Activated naive CD8-positive, alpha-beta T cell (primary cell): ENCODE data around the gene TSSK3.
"Not testable (repeated sequence)": the region's sequence is repeated elsewhere in the genome, so short reads cannot be mapped to it uniquely, and the experiment has no call there.

ENCODE experiments used
- H3K27ac Mint-ChIP-seq: one replicate; pipeline ENCODE4 v1.8.0; 2021; ENCODE audit warnings: mixed read lengths
- H3K27me3 Mint-ChIP-seq: one replicate; pipeline ENCODE4 v1.8.0; 2021; ENCODE audit warnings: mixed read lengths
- H3K36me3 Mint-ChIP-seq: one replicate; pipeline ENCODE4 v1.8.0; 2021; ENCODE audit warnings: mixed read lengths
- H3K4me1 Mint-ChIP-seq: one replicate; pipeline ENCODE4 v1.8.0; 2021; ENCODE audit warnings: low read depth, mixed read lengths
- H3K4me3 Mint-ChIP-seq: one replicate; pipeline ENCODE4 v1.8.0; 2021; ENCODE audit warnings: mild to moderate bottlenecking, mixed read lengths
- H3K9me3 Mint-ChIP-seq: one replicate; pipeline ENCODE4 v1.8.0; 2021; ENCODE audit warnings: low read depth, mixed read lengths

Gene TSSK3

GRCh38 chr1:32394890-32395432 lies 32.6 kb downstream of the TSSK3 start:
- H3K4me1 Mint-ChIP-seq: peaks cover 28% of the 10 kb centered on the region
- H3K27me3 Mint-ChIP-seq: no peaks in the 10 kb centered on the region

GRCh38 chr1:32396524-32396923 lies 34.2 kb downstream of the TSSK3 start:
- H3K36me3 Mint-ChIP-seq, H3K27ac Mint-ChIP-seq, H3K27me3 Mint-ChIP-seq, H3K4me3 Mint-ChIP-seq, H3K9me3 Mint-ChIP-seq: not testable (repeated sequence)
- H3K4me1 Mint-ChIP-seq: peaks cover 28% of the 10 kb centered on the region

More at GRCh38 chr1:32394890-32395432, 32.6 kb downstream of the TSSK3 start:
- no peaks in the 10 kb centered on the region for H3K36me3 Mint-ChIP-seq
- no peaks in the 10 kb centered on the region for H3K9me3 Mint-ChIP-seq
- H3K4me3 Mint-ChIP-seq: peak overlapping the region; percentile 99
- peak overlapping the region; percentile 100 for H3K27ac Mint-ChIP-seq

GRCh38 chr1:32398401-32398800 lies 36.1 kb downstream of the TSSK3 start:
- no peaks in the 10 kb centered on the region for H3K36me3 Mint-ChIP-seq
- H3K9me3 Mint-ChIP-seq: no peaks in the 10 kb centered on the region
- H3K4me1 Mint-ChIP-seq: peaks cover 16% of the 10 kb centered on the region
- H3K27me3 Mint-ChIP-seq: no peaks in the 10 kb centered on the region
- H3K27ac Mint-ChIP-seq: no peak overlapping the region
- H3K4me3 Mint-ChIP-seq: no peak overlapping the region

- Mint-ChIP-seq H3K9me3 (no peaks in the 10 kb centered on the region), H3K4me3 (no peak overlapping the region), H3K27ac (no peak overlapping the region), H3K4me1 (peaks cover 4% of the 10 kb centered on the region), H3K36me3 (no peaks in the 10 kb centered on the region), H3K27me3 (no peaks in the 10 kb centered on the region)
These were observed 37.5 kb downstream of the TSSK3 start for GRCh38 chr1:32399843-32400242.

GRCh38 chr1:32400876-32401631 lies 38.7 kb downstream of the TSSK3 start:
- Mint-ChIP-seq H3K9me3 (no peaks in the 10 kb centered on the region), H3K27ac (no peak overlapping the region), H3K4me3 (no peak overlapping the region), H3K4me1 (no peaks in the 10 kb centered on the region), H3K36me3 (no peaks in the 10 kb centered on the region), H3K27me3 (no peaks in the 10 kb centered on the region)

GRCh38 chr1:32404946-32405345 lies 42.6 kb downstream of the TSSK3 start:
- Mint-ChIP-seq H3K36me3 (no peaks in the 10 kb centered on the region), H3K27ac (no peak overlapping the region), H3K27me3 (no peaks in the 10 kb centered on the region), H3K9me3 (no peaks in the 10 kb centered on the region), H3K4me1 (no peaks in the 10 kb centered on the region), H3K4me3 (no peak overlapping the region)

GRCh38 chr1:32405672-32406467 lies 43.5 kb downstream of the TSSK3 start:
- Mint-ChIP-seq H3K27me3 (no peaks in the 10 kb centered on the region), H3K4me3 (no peak overlapping the region), H3K36me3 (no peaks in the 10 kb centered on the region), H3K27ac (no peak overlapping the region), H3K4me1 (no peaks in the 10 kb centered on the region), H3K9me3 (no peaks in the 10 kb centered on the region)

GRCh38 chr1:32406629-32407111 lies 44.3 kb downstream of the TSSK3 start:
- Mint-ChIP-seq H3K27ac (no peak overlapping the region), H3K36me3 (no peaks in the 10 kb centered on the region), H3K4me3 (no peak overlapping the region)

GRCh38 chr1:32411261-32411660 lies 48.9 kb downstream of the TSSK3 start:
- Mint-ChIP-seq H3K4me1 (peaks cover 2% of the 10 kb centered on the region), H3K27ac (no peak overlapping the region), H3K36me3 (no peaks in the 10 kb centered on the region), H3K9me3 (no peaks in the 10 kb centered on the region), H3K4me3 (no peak overlapping the region), H3K27me3 (peaks cover 3% of the 10 kb centered on the region)

More at GRCh38 chr1:32406629-32407111, 44.3 kb downstream of the TSSK3 start:
- H3K4me1 Mint-ChIP-seq: no peaks in the 10 kb centered on the region
- no peaks in the 10 kb centered on the region for H3K9me3 Mint-ChIP-seq
- no peaks in the 10 kb centered on the region for H3K27me3 Mint-ChIP-seq

- H3K4me1 Mint-ChIP-seq: peaks cover 2% of the 10 kb centered on the region
- H3K9me3 Mint-ChIP-seq: no peaks in the 10 kb centered on the region
- no peaks in the 10 kb centered on the region for H3K36me3 Mint-ChIP-seq
- peak overlapping the region; percentile 54 for H3K27ac Mint-ChIP-seq
- H3K4me3 Mint-ChIP-seq: no peak overlapping the region
- peaks cover 3% of the 10 kb centered on the region for H3K27me3 Mint-ChIP-seq
These were observed 51.3 kb downstream of the TSSK3 start for GRCh38 chr1:32413507-32414185.
